GM12891 (cell line): Measurements from ENCODE around the gene ZNF813.

ENCODE experiments used
- POLR2A ChIP-seq: IDR thresholded peaks from 2 replicates; pipeline ENCODE4 v1.6.1; 2011; ENCODE audit warnings: low read depth, low read length, control low read depth
- POLR2AphosphoS5 ChIP-seq: IDR thresholded peaks from 2 replicates; pipeline ENCODE4 v1.6.1; 2011; ENCODE audit warnings: low read depth, low read length, control low read depth
- SPI1 ChIP-seq: IDR thresholded peaks from 2 replicates; pipeline ENCODE4 v1.6.1; 2011; ENCODE audit warnings: low read depth, low read length, control low read depth
- TAF1 ChIP-seq: IDR thresholded peaks from 2 replicates; pipeline ENCODE4 v1.6.1; 2011; ENCODE audit warnings: low read depth, low read length, control low read depth

DNA sequence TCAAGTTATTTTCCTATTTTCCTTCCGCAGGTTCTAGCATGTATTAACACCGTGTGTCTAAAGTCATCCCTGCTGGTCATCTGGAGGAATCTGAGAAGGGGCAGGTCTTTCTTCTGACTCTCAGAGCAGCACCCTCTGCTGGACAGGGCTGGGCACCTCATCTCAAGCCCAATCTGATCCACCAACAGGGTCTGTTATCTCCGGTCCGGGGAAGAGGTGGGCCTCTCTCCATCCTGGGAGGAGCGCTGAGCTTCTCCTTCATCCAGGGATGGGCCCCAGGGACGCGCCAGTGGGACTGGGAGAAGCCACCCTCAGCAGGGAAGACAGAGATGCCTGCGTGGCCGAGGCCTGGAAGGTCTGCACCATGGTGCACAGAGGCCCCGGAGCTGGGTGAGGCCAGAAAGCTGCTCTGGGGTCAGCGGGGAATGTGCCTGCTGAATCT lies 44.4 kb downstream of the ZNF813 start:
- TF ChIP-seq POLR2A (no peak), POLR2AphosphoS5 (no peak), TAF1 (no peak), SPI1 (no peak)
